GM18868 (cell line): ENCODE measurements around the gene PYCR2.
"Not testable (repeated sequence)": the region's sequence is repeated elsewhere in the genome, so short reads cannot be mapped to it uniquely, and the experiment has no call there.

ENCODE experiments used
- ATAC-seq: cut with Tn5 transposase; IDR thresholded peaks from one replicate; pipeline ENCODE4 v1.9.1; 2021; ENCODE audit warnings: mild to moderate bottlenecking, moderate library complexity; ENCODE audit not compliant: unreplicated experiment

PYCR2 gene

GRCh38 chr1:225892307-225892706, 31.7 kb downstream of the PYCR2 start:
- ATAC-seq, result no peak

- no peak for ATAC-seq
Observed at GRCh38 chr1:225891229-225891972, 32.6 kb downstream of the PYCR2 start.

- no peak for ATAC-seq
Observed at GRCh38 chr1:225890346-225891228, 33.5 kb downstream of the PYCR2 start.

GRCh38 chr1:225889743-225890142, 34.3 kb downstream of the PYCR2 start:
- ATAC-seq, result no peak

- ATAC-seq, result no peak
Observed at GRCh38 chr1:225888898-225889601, 35.0 kb downstream of the PYCR2 start, which contains the start of gene LEFTY1. TSS of gene LEFTY1 (minus strand) at chr1:225889146. CDS start at chr1:225889066, 80 bp downstream.

GRCh38 chr1:225888289-225888897, 35.7 kb downstream of the PYCR2 start:
- no peak for ATAC-seq

GRCh38 chr1:225887554-225888288, 36.3 kb downstream of the PYCR2 start:
- ATAC-seq, result not testable (repeated sequence)

GRCh38 chr1:225887030-225887314, 37.1 kb downstream of the PYCR2 start:
- no peak for ATAC-seq

- ATAC-seq, result no peak
Observed at GRCh38 chr1:225886159-225887029, 37.7 kb downstream of the PYCR2 start.

GRCh38 chr1:225885336-225885735, 38.7 kb downstream of the PYCR2 start:
- ATAC-seq, result no peak

- ATAC-seq, result no peak
Observed at GRCh38 chr1:225883616-225884265, 40.3 kb downstream of the PYCR2 start.

GRCh38 chr1:225882694-225883615, 41.1 kb downstream of the PYCR2 start:
- peak; percentile 26 for ATAC-seq

GRCh38 chr1:225881959-225882693, 41.9 kb downstream of the PYCR2 start, which contains the start of gene TMEM63A:
TSS of gene TMEM63A (minus strand) at chr1:225882380. CDS start at chr1:225877580, 4,800 bp downstream.
- ATAC-seq, result peak; percentile 70

- ATAC-seq, result no peak
Observed at GRCh38 chr1:225881081-225881958, 42.7 kb downstream of the PYCR2 start.

GRCh38 chr1:225880636-225881035, 43.4 kb downstream of the PYCR2 start:
- ATAC-seq, result no peak

GRCh38 chr1:225880222-225880588, 43.8 kb downstream of the PYCR2 start:
- no peak for ATAC-seq
